Calu3 (cell line): ENCODE results near the gene TSR3. TPM values are rescaled to one million over a fixed set of nuclear protein-coding genes. Genes with fewer than 3 reads are reported as not detected.

ENCODE experiments used
- Bru-seq: library from RNA; stranded (reverse); fragments of 400-500 nt; gene quantifications from one replicate; lab custom pipeline; 2021; lab: Mats Ljungman, UMichigan
- BruChase-seq, 2 experiments: library from RNA; stranded (reverse); fragments of 400-500 nt; gene quantifications; one replicate each; lab custom pipeline; 2021; lab: Mats Ljungman, UMichigan
- BruUV-seq: library from RNA; stranded (reverse); fragments of 400-500 nt; replicated peaks from 2 replicates; lab custom pipeline; 2021; lab: Mats Ljungman, UMichigan
- CTCF ChIA-PET: fragments of 300-600 bp; sonication (Branson Sonifier 250); formaldehyde crosslinking; loops from one replicate; lab custom pipeline; 2022; ENCODE audit warnings: antibody characterized with exemption; lab: Charles Lee
- DNase-seq: peaks from one replicate; pipeline ENCODE4 v3.0.0; 2022
- H3K27ac Mint-ChIP-seq: one replicate; pipeline ENCODE4 v1.8.0; 2022; ENCODE audit warnings: mixed read lengths; ENCODE audit not compliant: unreplicated experiment
- H3K27me3 Mint-ChIP-seq: one replicate; pipeline ENCODE4 v1.8.0; 2022; ENCODE audit warnings: mixed read lengths; ENCODE audit not compliant: unreplicated experiment
- H3K36me3 Mint-ChIP-seq: one replicate; pipeline ENCODE4 v1.8.0; 2022; ENCODE audit warnings: mild to moderate bottlenecking, moderate library complexity, mixed read lengths; ENCODE audit not compliant: insufficient read depth, unreplicated experiment
- H3K4me1 Mint-ChIP-seq: one replicate; pipeline ENCODE4 v1.8.0; 2022; ENCODE audit warnings: mild to moderate bottlenecking, low read depth, mixed read lengths; ENCODE audit not compliant: unreplicated experiment
- H3K4me3 Mint-ChIP-seq: one replicate; pipeline ENCODE4 v1.8.0; 2022; ENCODE audit warnings: mild to moderate bottlenecking, low read depth, moderate library complexity, mixed read lengths; ENCODE audit not compliant: unreplicated experiment
- H3K9me3 Mint-ChIP-seq: one replicate; pipeline ENCODE4 v1.8.0; 2022; ENCODE audit warnings: low read depth, mixed read lengths; ENCODE audit not compliant: unreplicated experiment
- CTCF ChIP-seq: fragments of 200-600 bp; IDR thresholded peaks from one replicate; pipeline ENCODE4 v1.8.0; 2022; ENCODE audit warnings: antibody characterized with exemption; ENCODE audit not compliant: unreplicated experiment
- intact Hi-C: fragments of 100-400 bp; cut with micrococcal nuclease; formaldehyde crosslinking; loops from one replicate; pipeline ENCODE4 v1.10.0; 2022; ENCODE audit not compliant: unreplicated experiment
- long read RNA-seq: library from polyadenylated mRNA; stranded (forward); transcript quantifications from one replicate; pipeline ENCODE4 v2.0.0, GENCODE V29; 2022
- total RNA-seq: library from RNA; stranded (reverse); gene quantifications from 2 replicates; pipeline ENCODE4 v1.2.3, GENCODE V29; 2022

The TSR3 gene
- total RNA-seq: 59.4 and 72.4 TPM in 2 replicates
- percentile 59 among the genes with signal in this experiment for Bru-seq, nascent RNA
- BruChase-seq, experiment 1, labeled RNA remaining after a 6-hour chase: percentile 88 among the genes with signal in this experiment
- BruChase-seq, experiment 2, labeled RNA remaining after a 2-hour chase: percentile 80 among the genes with signal in this experiment
- long read RNA-seq, transcript TSR3-201 (6 exons, 1,243 nt): major isoform, 180 of 235 reads
- long read RNA-seq, partial matches to known transcripts: 6 of 235 reads
- long read RNA-seq, other reads (novel, unspliced or antisense): 49 of 235 reads

GRCh38 chr16:1351582-1352362 is at the start of gene TSR3, which contains the start of gene GNPTG:
Gene TSR3, minus strand, starts transcription at chr16:1351878. Its CDS starts 74 bp downstream, at chr16:1351804.
Gene GNPTG, plus strand, starts transcription at chr16:1351931. Its CDS starts 35 bp downstream, at chr16:1351966.
- TF ChIP-seq CTCF: no peak
- Mint-ChIP-seq H3K4me3 (peak within 1 kb of the TSS; percentile 93), H3K27ac (peak within 1 kb of the TSS; percentile 50), H3K9me3 (no peaks in the 10 kb centered on the region), H3K4me1 (peaks cover 37% of the 10 kb centered on the region), H3K27me3 (no peaks in the 10 kb centered on the region), H3K36me3 (peaks cover 59% of the 10 kb centered on the region)
- intact Hi-C loops: no loop called here
- BruUV-seq: no TSS peak
- DNase-seq: peak; percentile 94
- CTCF ChIA-PET: interaction anchor here (1.5 kb wide), 1 partner anchor 20 kb away, joined by 3 read pairs; no protein-coding TSS in a partner anchor

GRCh38 chr16:1401061-1401757 is 49.5 kb upstream of the TSR3 start:
- no peaks in the 10 kb centered on the region for H3K9me3 Mint-ChIP-seq
- H3K27ac Mint-ChIP-seq: no peak overlapping the region

GRCh38 chr16:1398826-1399581 is 47.3 kb upstream of the TSR3 start:
- Mint-ChIP-seq H3K27me3 (no peaks in the 10 kb centered on the region), H3K9me3 (no peaks in the 10 kb centered on the region), H3K4me3 (no peak overlapping the region), H3K4me1 (no peaks in the 10 kb centered on the region), H3K36me3 (peaks cover 20% of the 10 kb centered on the region), H3K27ac (no peak overlapping the region)
- DNase-seq: no peak
- no peak for TF ChIP-seq CTCF
- intact Hi-C loops: no loop called here
- BruUV-seq: no TSS peak
- CTCF ChIA-PET: no interaction called here

More at GRCh38 chr16:1401061-1401757, 49.5 kb upstream of the TSR3 start:
- no TSS peak for BruUV-seq
- TF ChIP-seq CTCF: no peak
- Mint-ChIP-seq H3K36me3 (peaks cover 15% of the 10 kb centered on the region), H3K4me1 (no peaks in the 10 kb centered on the region), H3K27me3 (no peaks in the 10 kb centered on the region), H3K4me3 (no peak overlapping the region)
- DNase-seq: no peak
- CTCF ChIA-PET: no interaction called here
- intact Hi-C loops: no loop called here

- Mint-ChIP-seq H3K27ac (no peak overlapping the region), H3K9me3 (no peaks in the 10 kb centered on the region), H3K27me3 (no peaks in the 10 kb centered on the region), H3K4me1 (no peaks in the 10 kb centered on the region), H3K36me3 (peaks cover 20% of the 10 kb centered on the region), H3K4me3 (no peak overlapping the region)
- DNase-seq: no peak
- BruUV-seq: no TSS peak
- no peak for TF ChIP-seq CTCF
- CTCF ChIA-PET: no interaction called here
- intact Hi-C loops: no loop called here
Measured at GRCh38 chr16:1398351-1398750, 46.7 kb upstream of the TSR3 start.
